ENCODE data around the gene NOL6.

NOL6 gene

DNA sequence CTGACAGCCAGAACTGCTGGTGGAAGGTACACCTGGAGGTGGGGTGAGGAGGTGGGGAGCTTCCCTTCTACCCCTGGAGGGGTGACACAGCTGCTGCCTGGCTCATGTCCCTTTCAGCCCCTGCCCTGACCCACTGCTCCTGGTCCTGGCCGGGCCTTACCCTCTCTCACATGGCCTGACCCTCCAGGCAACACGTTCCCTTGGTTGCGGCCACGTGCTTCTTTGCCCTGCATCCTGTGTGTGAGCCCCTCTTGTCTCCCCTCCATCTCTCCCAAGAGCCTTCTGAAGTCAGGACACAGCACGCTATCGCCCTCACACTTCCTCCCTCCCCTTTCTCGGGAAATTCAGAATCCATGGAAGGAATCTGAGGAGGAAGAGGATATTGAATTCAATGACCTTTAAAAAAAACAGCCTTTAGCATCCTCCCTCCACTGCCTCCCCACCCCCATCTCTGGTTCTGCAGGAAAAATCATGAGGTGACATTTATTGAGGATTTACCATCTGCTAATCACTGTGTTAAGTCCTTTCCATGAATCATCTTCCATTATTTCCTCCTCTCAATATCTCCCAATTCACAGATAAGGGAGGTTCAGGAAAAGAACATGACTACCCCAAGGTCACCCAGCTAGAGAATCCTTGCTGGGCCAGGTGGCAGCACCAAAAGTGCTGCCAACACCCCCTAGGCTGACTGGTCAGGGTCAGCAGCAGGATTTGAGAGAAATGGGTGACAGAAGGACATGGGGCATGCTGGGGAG is 34.6 kb downstream of the NOL6 start:
- Histone ChIP-seq H3K9me3 (ENCODE audit: control insufficient read depth, low read depth, low read length) (no peaks in the 10 kb centered on the region), H3K4me3 (ENCODE audit: low read length) (no peak overlapping the region), H3K27ac (ENCODE audit: low read length) (no peak overlapping the region), H3K27me3 (ENCODE audit: control insufficient read depth, insufficient read depth, low read length) (no peaks in the 10 kb centered on the region), H3K9ac (ENCODE audit: low read length) (no peak overlapping the region), H3K4me1 (ENCODE audit: control insufficient read depth, low read depth, low read length) (no peaks in the 10 kb centered on the region), H3K36me3 (ENCODE audit: control insufficient read depth, low read depth, low read length) (no peaks in the 10 kb centered on the region)

DNA sequence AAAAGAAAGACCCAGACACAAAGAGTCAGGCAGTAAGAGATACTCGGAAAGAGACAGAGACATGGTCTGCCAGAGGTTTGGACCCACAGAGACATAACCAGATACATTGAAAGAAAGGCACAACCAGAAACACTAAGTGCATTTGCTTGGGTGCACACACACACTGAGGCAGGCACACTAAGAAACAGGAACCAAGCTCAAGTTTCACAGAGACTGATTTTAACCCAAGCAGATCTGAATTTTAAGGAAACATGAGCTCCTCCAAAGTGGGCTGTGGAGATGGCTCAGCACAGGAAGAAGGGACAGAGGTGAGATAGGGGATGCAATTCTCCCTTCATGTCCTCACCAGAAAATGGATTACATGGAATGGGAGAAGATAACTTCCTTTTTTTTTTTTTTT is 35.8 kb downstream of the NOL6 start:
- Histone ChIP-seq H3K9ac (ENCODE audit: low read length) (no peak overlapping the region), H3K36me3 (ENCODE audit: control insufficient read depth, low read depth, low read length) (no peaks in the 10 kb centered on the region), H3K27me3 (ENCODE audit: control insufficient read depth, insufficient read depth, low read length) (no peaks in the 10 kb centered on the region), H3K4me3 (ENCODE audit: low read length) (no peak overlapping the region), H3K4me1 (ENCODE audit: control insufficient read depth, low read depth, low read length) (no peaks in the 10 kb centered on the region), H3K9me3 (ENCODE audit: control insufficient read depth, low read depth, low read length) (no peaks in the 10 kb centered on the region), H3K27ac (ENCODE audit: low read length) (no peak overlapping the region)

DNA sequence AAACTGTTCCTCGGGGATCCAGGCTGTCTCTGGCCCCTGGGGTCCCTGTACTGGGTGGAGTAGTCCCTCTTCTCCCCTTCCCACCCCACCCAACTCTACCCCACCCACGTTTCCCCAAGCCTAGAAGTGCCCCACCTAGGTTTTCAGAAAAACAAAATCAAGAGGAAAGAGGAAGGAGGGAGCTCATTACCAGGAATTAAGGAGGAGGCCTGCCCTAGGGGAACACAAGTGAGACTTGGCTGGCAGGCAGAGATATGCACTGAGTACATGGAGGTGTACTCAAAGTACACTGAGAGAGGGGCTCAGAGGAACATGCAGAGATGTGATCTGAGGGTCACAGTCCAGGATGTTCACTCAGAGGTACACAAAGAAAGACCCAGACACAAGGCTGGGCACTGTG is 36.5 kb downstream of the NOL6 start:
- Histone ChIP-seq H3K4me1 (ENCODE audit: control insufficient read depth, low read depth, low read length) (no peaks in the 10 kb centered on the region), H3K27ac (ENCODE audit: low read length) (no peak overlapping the region), H3K4me3 (ENCODE audit: low read length) (no peak overlapping the region), H3K9me3 (ENCODE audit: control insufficient read depth, low read depth, low read length) (no peaks in the 10 kb centered on the region), H3K9ac (ENCODE audit: low read length) (no peak overlapping the region), H3K36me3 (ENCODE audit: control insufficient read depth, low read depth, low read length) (no peaks in the 10 kb centered on the region), H3K27me3 (ENCODE audit: control insufficient read depth, insufficient read depth, low read length) (no peaks in the 10 kb centered on the region)

DNA sequence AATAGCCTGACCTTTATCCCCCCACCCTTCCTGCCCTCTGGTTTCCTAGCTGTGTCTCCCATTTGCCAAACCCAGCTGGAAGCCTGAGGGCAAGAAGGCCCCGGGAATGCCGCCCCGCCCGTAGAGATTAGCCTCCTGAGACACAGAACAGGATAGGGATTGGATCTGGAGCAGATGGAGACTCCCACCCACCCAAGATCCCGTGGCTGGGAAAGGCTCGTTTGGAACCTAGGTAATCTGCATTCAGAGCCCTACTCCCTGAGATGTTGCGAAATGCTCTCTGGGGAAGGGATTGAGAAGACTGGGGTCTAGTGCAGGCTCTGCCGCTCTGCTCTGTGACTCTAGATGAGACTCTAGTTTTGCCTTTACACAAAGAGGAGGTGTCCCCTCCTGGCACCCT is 37.3 kb downstream of the NOL6 start:
- Histone ChIP-seq H3K27ac (ENCODE audit: low read length) (no peak overlapping the region), H3K4me1 (ENCODE audit: control insufficient read depth, low read depth, low read length) (no peaks in the 10 kb centered on the region), H3K9ac (ENCODE audit: low read length) (no peak overlapping the region), H3K4me3 (ENCODE audit: low read length) (no peak overlapping the region), H3K9me3 (ENCODE audit: control insufficient read depth, low read depth, low read length) (no peaks in the 10 kb centered on the region), H3K27me3 (ENCODE audit: control insufficient read depth, insufficient read depth, low read length) (no peaks in the 10 kb centered on the region), H3K36me3 (ENCODE audit: control insufficient read depth, low read depth, low read length) (no peaks in the 10 kb centered on the region)

DNA sequence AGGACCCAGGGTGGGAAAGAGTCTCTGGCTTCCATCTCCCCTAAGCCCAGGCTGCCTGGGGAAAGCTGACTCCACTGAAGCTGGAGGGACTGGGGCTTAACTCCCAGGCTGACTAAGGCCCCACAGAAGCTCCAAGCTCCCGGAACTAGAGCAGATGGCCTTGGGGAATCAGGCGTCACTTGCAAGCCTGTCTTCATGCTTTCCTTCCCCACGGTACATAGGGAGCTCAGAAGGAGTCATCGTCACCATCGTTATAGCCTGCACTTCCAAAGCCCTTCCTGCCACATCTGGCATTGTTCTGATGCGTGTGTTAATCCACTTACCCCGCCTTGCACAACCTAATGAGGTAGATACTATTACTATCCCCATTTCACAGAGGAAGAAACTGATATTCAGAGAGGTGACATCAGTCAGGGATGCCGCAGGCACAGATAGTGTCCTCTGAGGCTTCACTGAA is 37.9 kb downstream of the NOL6 start:
- Histone ChIP-seq H3K27ac (ENCODE audit: low read length) (no peak overlapping the region), H3K27me3 (ENCODE audit: control insufficient read depth, insufficient read depth, low read length) (no peaks in the 10 kb centered on the region), H3K9me3 (ENCODE audit: control insufficient read depth, low read depth, low read length) (no peaks in the 10 kb centered on the region), H3K36me3 (ENCODE audit: control insufficient read depth, low read depth, low read length) (no peaks in the 10 kb centered on the region), H3K4me1 (ENCODE audit: control insufficient read depth, low read depth, low read length) (no peaks in the 10 kb centered on the region), H3K4me3 (ENCODE audit: low read length) (no peak overlapping the region), H3K9ac (ENCODE audit: low read length) (no peak overlapping the region)

DNA sequence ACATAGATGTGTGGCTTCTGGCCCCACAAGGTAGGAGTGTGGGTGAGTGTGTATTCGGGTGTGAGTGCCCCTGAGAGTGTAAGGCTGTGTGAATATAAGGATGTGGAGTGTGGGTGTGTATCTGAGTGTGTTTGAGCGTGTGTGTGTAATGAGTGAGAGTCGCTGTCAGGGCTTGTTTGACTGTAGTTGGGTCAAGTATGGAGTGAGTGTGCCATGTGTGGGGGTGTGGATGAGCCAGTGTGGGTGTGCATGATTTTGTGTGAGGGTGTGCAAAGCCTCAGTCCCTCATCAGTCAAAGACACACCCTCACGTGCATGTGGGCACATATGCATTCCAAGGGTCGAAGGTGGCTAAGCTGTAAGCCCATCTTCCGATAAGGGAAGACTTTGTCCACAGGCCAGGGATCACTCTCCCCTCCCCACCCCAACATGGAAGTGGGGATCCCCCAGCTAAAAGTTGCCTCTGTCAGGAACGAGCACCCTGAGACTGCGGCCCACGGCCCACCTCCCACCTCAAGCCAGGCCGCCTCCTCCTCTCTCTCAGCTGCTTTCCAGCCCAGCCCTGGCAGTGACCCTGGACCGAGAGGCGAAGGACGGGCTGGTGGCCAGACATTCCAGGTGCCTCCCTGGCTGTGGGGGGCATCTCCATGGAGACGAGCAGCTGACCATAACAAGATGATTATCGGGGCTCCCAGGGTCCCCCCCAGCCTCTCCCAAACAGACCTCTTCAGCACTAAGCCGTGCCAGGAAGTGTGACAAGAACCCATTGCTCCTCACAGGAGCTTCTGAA is 39.2 kb downstream of the NOL6 start:
- H3K4me1 ChIP-seq (ENCODE audit: control insufficient read depth, low read depth, low read length), result no peaks in the 10 kb centered on the region

DNA sequence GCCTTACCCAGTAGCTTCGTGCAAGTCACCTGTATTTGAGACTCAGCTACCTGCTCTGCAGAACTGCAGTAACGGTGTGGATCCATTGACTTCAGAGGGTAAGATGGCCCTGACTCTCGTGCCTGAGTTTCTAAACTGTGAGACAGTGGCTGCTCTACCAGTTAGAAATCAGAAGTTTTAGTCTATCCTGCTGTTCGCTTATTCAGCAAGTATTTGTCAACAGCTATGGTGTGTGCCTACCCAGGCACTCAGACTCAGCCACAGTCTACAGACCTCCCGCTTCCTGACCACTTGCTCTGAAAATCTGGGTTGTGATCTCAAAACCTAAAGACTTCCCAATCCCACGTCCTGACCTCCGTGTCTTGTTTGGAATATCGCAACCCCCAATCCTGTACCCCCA is 39.9 kb downstream of the NOL6 start:
- Histone ChIP-seq H3K36me3 (ENCODE audit: control insufficient read depth, low read depth, low read length) (no peaks in the 10 kb centered on the region), H3K27ac (ENCODE audit: low read length) (no peak overlapping the region), H3K9ac (ENCODE audit: low read length) (no peak overlapping the region), H3K4me1 (ENCODE audit: control insufficient read depth, low read depth, low read length) (no peaks in the 10 kb centered on the region), H3K4me3 (ENCODE audit: low read length) (no peak overlapping the region), H3K9me3 (ENCODE audit: control insufficient read depth, low read depth, low read length) (no peaks in the 10 kb centered on the region), H3K27me3 (ENCODE audit: control insufficient read depth, insufficient read depth, low read length) (no peaks in the 10 kb centered on the region)

More for the DNA sequence above, 39.2 kb downstream of the NOL6 start:
- Histone ChIP-seq H3K4me3 (ENCODE audit: low read length) (no peak overlapping the region), H3K9me3 (ENCODE audit: control insufficient read depth, low read depth, low read length) (no peaks in the 10 kb centered on the region), H3K27me3 (ENCODE audit: control insufficient read depth, insufficient read depth, low read length) (no peaks in the 10 kb centered on the region), H3K36me3 (ENCODE audit: control insufficient read depth, low read depth, low read length) (no peaks in the 10 kb centered on the region), H3K27ac (ENCODE audit: low read length) (no peak overlapping the region), H3K9ac (ENCODE audit: low read length) (no peak overlapping the region)

DNA sequence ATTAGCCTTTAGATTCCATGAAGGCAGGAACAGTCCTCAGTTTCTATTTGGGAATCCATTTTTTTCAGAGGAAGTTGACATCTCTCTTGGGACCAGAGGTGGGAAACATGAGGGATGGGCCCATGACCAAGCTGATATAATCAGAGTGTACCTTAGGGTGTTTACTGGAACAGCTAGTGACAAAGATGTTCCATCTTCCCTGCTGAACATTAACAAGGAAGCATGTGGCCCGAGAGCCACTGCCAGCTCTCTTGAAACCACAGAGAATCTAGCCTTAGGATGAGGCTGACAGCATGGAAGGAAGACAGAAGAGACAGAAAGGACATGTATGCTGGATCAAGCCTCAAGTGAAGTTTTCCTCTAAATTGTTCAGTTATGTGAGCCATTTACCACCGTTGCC is 42.3 kb downstream of the NOL6 start:
- Histone ChIP-seq H3K36me3 (ENCODE audit: control insufficient read depth, low read depth, low read length) (no peaks in the 10 kb centered on the region), H3K27ac (ENCODE audit: low read length) (no peak overlapping the region), H3K27me3 (ENCODE audit: control insufficient read depth, insufficient read depth, low read length) (no peaks in the 10 kb centered on the region)

DNA sequence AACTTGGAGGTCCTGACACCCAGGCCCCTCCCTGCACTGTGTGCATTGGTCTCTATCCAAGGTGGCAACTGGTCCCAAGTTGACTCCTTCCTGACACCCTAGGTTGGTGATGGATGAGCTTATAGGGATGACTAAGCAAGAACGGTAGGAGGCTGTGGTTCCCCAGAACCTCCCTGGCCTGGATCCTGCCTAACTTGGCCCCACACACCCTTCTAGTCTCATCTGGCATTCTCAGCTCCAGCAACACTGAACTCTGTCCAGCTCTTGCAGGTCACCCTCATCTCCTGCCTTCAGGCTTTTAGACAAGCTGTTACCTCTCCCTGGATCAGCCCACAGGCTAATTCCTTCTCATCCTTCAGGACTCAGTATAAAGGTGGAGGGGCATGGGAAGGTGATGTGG is 42.8 kb downstream of the NOL6 start:
- Histone ChIP-seq H3K4me3 (ENCODE audit: low read length) (no peak overlapping the region), H3K27ac (ENCODE audit: low read length) (no peak overlapping the region), H3K27me3 (ENCODE audit: control insufficient read depth, insufficient read depth, low read length) (no peaks in the 10 kb centered on the region), H3K9ac (ENCODE audit: low read length) (no peak overlapping the region), H3K9me3 (ENCODE audit: control insufficient read depth, low read depth, low read length) (no peaks in the 10 kb centered on the region), H3K4me1 (ENCODE audit: control insufficient read depth, low read depth, low read length) (no peaks in the 10 kb centered on the region), H3K36me3 (ENCODE audit: control insufficient read depth, low read depth, low read length) (no peaks in the 10 kb centered on the region)

More for the DNA sequence above, 42.3 kb downstream of the NOL6 start:
- H3K9me3 ChIP-seq (ENCODE audit: control insufficient read depth, low read depth, low read length), result no peaks in the 10 kb centered on the region
- no peak overlapping the region for H3K4me3 ChIP-seq (ENCODE audit: low read length)
- no peaks in the 10 kb centered on the region for H3K4me1 ChIP-seq (ENCODE audit: control insufficient read depth, low read depth, low read length)
- no peak overlapping the region for H3K9ac ChIP-seq (ENCODE audit: low read length)

DNA sequence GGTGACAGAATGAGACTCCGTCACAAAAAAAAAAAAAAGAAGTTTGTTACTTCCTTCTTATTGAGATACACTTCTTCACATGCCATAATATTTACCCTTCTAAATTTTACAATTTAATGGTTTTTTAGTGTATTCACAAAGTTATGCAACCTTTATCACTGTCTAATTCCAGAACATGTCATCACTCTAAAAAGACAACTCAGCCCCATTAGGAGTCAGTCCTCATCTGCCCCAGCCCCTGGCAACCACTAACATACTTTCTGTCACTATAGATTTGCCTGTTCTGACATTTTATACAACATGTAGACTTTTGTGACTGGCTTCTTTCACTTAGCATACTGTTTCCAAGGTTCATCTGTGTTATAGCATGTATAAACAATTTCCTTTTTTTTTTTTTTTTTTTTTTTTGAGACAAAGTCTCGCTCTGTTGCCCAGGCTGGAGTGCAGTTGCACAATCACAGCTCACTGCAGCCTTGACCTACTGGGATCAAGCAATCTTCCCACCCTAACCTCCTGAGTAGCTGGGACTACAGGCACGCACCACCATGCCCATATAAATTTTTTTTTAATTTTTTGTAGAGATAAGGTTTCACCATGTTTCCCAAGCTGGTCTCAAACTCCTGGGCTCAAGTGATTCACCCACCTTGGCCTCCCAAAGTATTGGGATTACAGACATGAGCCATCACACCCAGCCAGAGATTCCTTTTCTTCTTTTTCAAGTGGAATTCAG is 44.3 kb downstream of the NOL6 start:
- Histone ChIP-seq H3K27me3 (ENCODE audit: control insufficient read depth, insufficient read depth, low read length) (no peaks in the 10 kb centered on the region), H3K4me3 (ENCODE audit: low read length) (no peak overlapping the region), H3K4me1 (ENCODE audit: control insufficient read depth, low read depth, low read length) (no peaks in the 10 kb centered on the region), H3K27ac (ENCODE audit: low read length) (no peak overlapping the region), H3K36me3 (ENCODE audit: control insufficient read depth, low read depth, low read length) (no peaks in the 10 kb centered on the region), H3K9me3 (ENCODE audit: control insufficient read depth, low read depth, low read length) (no peaks in the 10 kb centered on the region), H3K9ac (ENCODE audit: low read length) (no peak overlapping the region)

DNA sequence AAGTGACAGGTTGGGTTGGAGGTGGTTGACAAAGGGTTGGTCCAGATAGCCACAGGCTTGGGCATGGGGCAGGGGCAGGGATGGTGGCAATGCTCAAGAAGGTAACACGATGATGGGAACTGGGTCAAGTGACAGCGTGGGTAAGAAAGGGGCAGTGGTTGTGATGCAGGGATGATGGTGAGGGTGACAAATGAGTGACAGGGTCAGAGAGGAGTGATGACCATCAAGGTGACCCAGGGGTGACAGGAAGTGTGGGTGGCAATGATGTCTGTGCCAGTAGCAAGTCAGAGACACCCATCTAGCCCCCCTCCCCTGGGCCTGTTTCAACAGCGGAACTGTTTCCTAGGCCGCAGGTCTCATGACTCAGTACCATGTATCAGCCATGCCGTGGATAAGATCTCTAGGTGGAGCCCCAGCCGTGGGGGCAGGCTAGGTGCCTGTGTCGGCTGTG is 46.9 kb downstream of the NOL6 start:
- no peaks in the 10 kb centered on the region for H3K4me1 ChIP-seq (ENCODE audit: control insufficient read depth, low read depth, low read length)
- no peak overlapping the region for H3K4me3 ChIP-seq (ENCODE audit: low read length)
- no peaks in the 10 kb centered on the region for H3K9me3 ChIP-seq (ENCODE audit: control insufficient read depth, low read depth, low read length)
- no peaks in the 10 kb centered on the region for H3K36me3 ChIP-seq (ENCODE audit: control insufficient read depth, low read depth, low read length)
- no peak overlapping the region for H3K9ac ChIP-seq (ENCODE audit: low read length)
- H3K27me3 ChIP-seq (ENCODE audit: control insufficient read depth, insufficient read depth, low read length), result no peaks in the 10 kb centered on the region
- no peak overlapping the region for H3K27ac ChIP-seq (ENCODE audit: low read length)

Data from iPS-18a (cell line).